Thyroid gland (tissue), 4 donors: ENCODE results near the gene SYCE1. TPM values are rescaled to one million over a fixed set of nuclear protein-coding genes. Genes with fewer than 3 reads are reported as not detected.
"Not testable (repeated sequence)": the region's sequence is repeated elsewhere in the genome, so short reads cannot be mapped to it uniquely, and the experiment has no call there.

Experiments
- DNase-seq, 2 donors: peaks; one replicate each; pipeline ENCODE4 v3.0.0-alpha.2; 2019
- H3K27ac ChIP-seq, 3 donors: fragments of 200-600 bp; sonication (generic); 1 replicate in 2 of 3; 2 replicates in 1 of 3; pipeline ENCODE4 v1.5.1; 2016 to 2019; ENCODE audit warnings: mild to moderate bottlenecking in 1 of 3, moderate library complexity in 1 of 3
- H3K27me3 ChIP-seq: fragments of 200-600 bp; sonication (generic); one replicate; pipeline ENCODE4 v1.5.1; 2019
- H3K36me3 ChIP-seq, 2 donors: fragments of 200-600 bp; sonication (generic); one replicate each; pipeline ENCODE4 v1.5.1; 2016 to 2019
- H3K4me1 ChIP-seq, 2 donors: fragments of 200-600 bp; sonication (generic); one replicate each; pipeline ENCODE4 v1.5.1; 2017 to 2019
- H3K4me3 ChIP-seq, 3 donors: fragments of 200-600 bp; sonication (generic); replicated peaks in 1 of 3; 1 replicate in 2 of 3; 2 replicates in 1 of 3; pipeline ENCODE4 v1.5.1; 2016; ENCODE audit warnings: mild to moderate bottlenecking in 1 of 3
- H3K9me3 ChIP-seq: fragments of 200-600 bp; sonication (generic); one replicate; pipeline ENCODE4 v1.5.1; 2017
- CTCF ChIP-seq, 6 experiments: fragments of 200-600 bp in 3 of 6; fragments of 450-650 bp in 3 of 6; sonication (generic) in 3 of 6; IDR thresholded peaks; one replicate each; pipeline ENCODE4 v1.5.1; 2016 to 2019; ENCODE audit warnings: antibody characterized with exemption in 6 of 6, mild to moderate bottlenecking in 2 of 6, inconsistent platforms in 1 of 6, moderate library complexity in 1 of 6
- POLR2A ChIP-seq, 2 donors: fragments of 450-650 bp; IDR thresholded peaks; one replicate each; pipeline ENCODE4 v1.6.1; 2017; ENCODE audit warnings: antibody characterized with exemption in 2 of 2, mild to moderate bottlenecking in 2 of 2, moderate library complexity in 1 of 2
- WGBS, 2 donors: methylation state at CpG; one replicate each; pipeline ENCODE4 v1.1.5; 2017; 5-methylcytosine and 5-hydroxymethylcytosine counted together
- intact Hi-C: fragments of 100-400 bp; cut with DNase I; formaldehyde crosslinking; loops from one replicate; pipeline ENCODE4 v1.15.1; 2023
- total RNA-seq, 4 donors: library from RNA; depleted of rRNA; stranded (reverse); fragments of >200 nt; gene quantifications; one replicate each; pipeline ENCODE4 v1.2.3, GENCODE V29; 2016

SYCE1 gene
- total RNA-seq, 4 donors from 2014 or later, result 1.0 to 6.4 TPM; not detected in 2

DNA sequence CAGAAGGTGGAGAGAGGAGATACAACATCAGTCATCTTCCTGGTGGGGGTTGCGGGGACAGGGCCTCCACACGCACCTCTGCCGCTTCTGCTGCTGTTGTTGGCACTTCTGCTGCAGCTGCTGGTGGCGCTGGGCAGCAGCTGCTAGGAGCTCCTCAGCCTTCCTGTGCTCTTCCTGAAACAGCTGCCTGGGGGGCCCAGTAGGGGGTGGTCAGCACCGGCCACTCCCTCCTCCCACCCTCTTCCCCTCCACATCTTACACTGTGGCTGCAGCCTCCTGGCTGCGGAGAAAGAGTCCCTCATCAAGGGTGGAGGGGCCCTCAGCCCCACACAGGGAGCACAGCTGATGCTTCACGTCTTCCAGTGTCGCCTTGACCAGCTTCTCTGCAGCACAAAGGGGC, 9.9 kb downstream of the SYCE1 start:
- no peak for DNase-seq
- H3K4me1 ChIP-seq, result no peaks in the 10 kb centered on the region
- H3K27me3 ChIP-seq, result no peaks in the 10 kb centered on the region
- WGBS, 2 donors, result 83 to 88% methylated on average over 4 to 8 of the region's 8 CpGs
- no peak overlapping the region for H3K4me3 ChIP-seq
- intact Hi-C loops, result no loop called here
- no peaks in the 10 kb centered on the region for H3K36me3 ChIP-seq
- H3K9me3 ChIP-seq, result no peaks in the 10 kb centered on the region
- H3K27ac ChIP-seq, result no peak overlapping the region
- TF ChIP-seq CTCF (IDR thresholded peaks at IDR 0.05) (no peak), POLR2A (IDR thresholded peaks at IDR 0.05) (no peak)

DNA sequence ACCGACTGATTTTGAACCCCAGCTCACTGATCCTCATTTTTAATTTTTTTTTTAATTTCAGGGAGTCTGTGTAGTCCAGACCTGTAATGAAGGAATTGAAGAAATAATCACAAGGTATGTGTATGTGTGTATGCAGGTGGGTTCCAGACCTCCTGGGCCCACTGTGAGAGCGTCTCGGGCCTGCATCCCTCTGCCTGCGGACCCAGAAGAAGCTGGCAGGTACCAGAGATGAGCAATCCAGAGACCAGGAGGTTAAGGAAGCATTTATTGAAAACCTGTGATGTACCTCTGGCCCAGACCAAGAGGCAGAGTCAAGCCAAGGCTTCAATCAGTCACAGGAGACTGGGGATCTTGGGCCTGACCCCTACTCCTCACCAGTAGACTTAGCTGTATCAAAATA, 10.8 kb downstream of the SYCE1 start:
- Histone ChIP-seq H3K36me3 (no peaks in the 10 kb centered on the region), H3K4me1 (no peaks in the 10 kb centered on the region), H3K9me3 (no peaks in the 10 kb centered on the region), H3K27me3 (no peaks in the 10 kb centered on the region), H3K27ac (no peak overlapping the region), H3K4me3 (no peak overlapping the region)
- intact Hi-C loops, result no loop called here
- 80 to 91% methylated on average over 4 of the region's 4 CpGs for WGBS, 2 donors
- TF ChIP-seq POLR2A (IDR thresholded peaks at IDR 0.05), result no peak
- TF ChIP-seq CTCF (IDR thresholded peaks at IDR 0.05), result no peak
- no peak for DNase-seq

- Histone ChIP-seq H3K27ac (no peak overlapping the region), H3K4me1 (no peaks in the 10 kb centered on the region), H3K4me3 (no peak overlapping the region), H3K9me3 (no peaks in the 10 kb centered on the region), H3K27me3 (no peaks in the 10 kb centered on the region), H3K36me3 (no peaks in the 10 kb centered on the region)
- intact Hi-C loops, result no loop called here
- WGBS, 2 donors, result 66 to 79% methylated on average over 1 of the region's 1 CpG
- TF ChIP-seq POLR2A (IDR thresholded peaks at IDR 0.05), result no peak
- no peak for TF ChIP-seq CTCF (IDR thresholded peaks at IDR 0.05)
- no peak for DNase-seq
Observed at GRCh38 chr10:133544506-133544905, 20.9 kb downstream of the SYCE1 start.

DNA sequence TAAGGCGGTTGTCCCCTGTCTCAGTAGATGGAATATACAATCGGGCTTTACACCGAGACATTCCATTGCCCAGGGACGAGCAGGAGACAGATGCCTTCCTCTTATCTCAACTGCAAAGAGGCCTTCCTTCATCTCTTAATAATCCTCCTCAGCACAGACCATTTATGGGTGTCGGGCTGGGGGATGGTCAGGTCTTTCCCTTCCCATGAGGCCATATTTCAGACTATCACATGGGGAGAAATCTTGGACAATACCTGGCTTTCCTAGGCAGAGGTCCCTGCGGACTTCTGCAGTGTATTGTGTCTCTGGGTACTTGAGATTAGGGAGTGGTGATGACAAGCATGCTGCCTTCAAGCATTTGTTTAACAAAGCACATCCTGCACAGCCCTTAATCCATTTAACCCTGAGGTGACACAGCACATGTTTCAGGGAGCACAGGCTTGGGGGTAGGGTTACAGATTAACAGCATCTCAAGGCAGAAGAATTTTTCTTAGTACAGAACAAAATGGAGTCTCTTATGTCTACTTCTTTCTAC, 23.9 kb downstream of the SYCE1 start:
- H3K4me3 ChIP-seq, H3K27ac ChIP-seq, H3K36me3 ChIP-seq, H3K4me1 ChIP-seq, DNase-seq, H3K27me3 ChIP-seq, intact Hi-C loops, H3K9me3 ChIP-seq: not testable (repeated sequence)
- WGBS, 2 donors, result 60 to 68% methylated on average over 5 to 6 of the region's 6 CpGs

GRCh38 chr10:133537546-133538545, 27.5 kb downstream of the SYCE1 start:
- Histone ChIP-seq H3K27me3 (no peaks in the 10 kb centered on the region), H3K27ac (no peak overlapping the region)

More at GRCh38 chr10:133537546-133538545, 27.5 kb downstream of the SYCE1 start:
- no peak for DNase-seq
- no peaks in the 10 kb centered on the region for H3K4me1 ChIP-seq
- no peak overlapping the region for H3K4me3 ChIP-seq
- TF ChIP-seq POLR2A (IDR thresholded peaks at IDR 0.05) (no peak), CTCF (IDR thresholded peaks at IDR 0.05) (no peak)
- 65 to 70% methylated on average over 4 of the region's 4 CpGs for WGBS, 2 donors
- H3K9me3 ChIP-seq, result no peaks in the 10 kb centered on the region
- H3K36me3 ChIP-seq, result no peaks in the 10 kb centered on the region
- intact Hi-C loops, result no loop called here
